PFSK-1 (cell line): ENCODE data around the gene TNS3.

ENCODE experiments used
- FOXP2 ChIP-seq: optimal IDR thresholded peaks from 2 replicates; pipeline ENCODE3; 2011; ENCODE audit warnings: borderline replicate concordance, control low read depth, inconsistent platforms; ENCODE audit not compliant: insufficient read depth; ENCODE audit errors: extremely low read length, extremely low read depth
- POLR2AphosphoS5 ChIP-seq: IDR thresholded peaks from 2 replicates; pipeline ENCODE4 v1.6.1; 2012; ENCODE audit warnings: low read depth, mild to moderate bottlenecking, control low read depth, low read length, moderate library complexity
- SIN3A ChIP-seq: IDR thresholded peaks from 2 replicates; pipeline ENCODE4 v1.6.1; 2012; ENCODE audit warnings: mild to moderate bottlenecking, low read length, moderate library complexity, borderline replicate concordance; ENCODE audit not compliant: insufficient read depth
- TAF1 ChIP-seq: IDR thresholded peaks from 2 replicates; pipeline ENCODE4 v1.6.1; 2012; ENCODE audit warnings: low read length, control low read depth, borderline replicate concordance; ENCODE audit not compliant: insufficient read depth
- TF ChIP-seq, protein P1 (sequence below), 2 experiments: IDR thresholded peaks; 2 replicates each; pipeline versions ENCODE4 v1.6.1 to v1.8.0; 2011 to 2012; ENCODE audit warnings: low read depth in 2 of 2, low read length in 2 of 2, control low read depth in 1 of 2, inconsistent platforms in 1 of 2, mild to moderate bottlenecking in 1 of 2, moderate library complexity in 1 of 2; ENCODE audit not compliant: insufficient read depth in 1 of 2

The TNS3 gene

DNA sequence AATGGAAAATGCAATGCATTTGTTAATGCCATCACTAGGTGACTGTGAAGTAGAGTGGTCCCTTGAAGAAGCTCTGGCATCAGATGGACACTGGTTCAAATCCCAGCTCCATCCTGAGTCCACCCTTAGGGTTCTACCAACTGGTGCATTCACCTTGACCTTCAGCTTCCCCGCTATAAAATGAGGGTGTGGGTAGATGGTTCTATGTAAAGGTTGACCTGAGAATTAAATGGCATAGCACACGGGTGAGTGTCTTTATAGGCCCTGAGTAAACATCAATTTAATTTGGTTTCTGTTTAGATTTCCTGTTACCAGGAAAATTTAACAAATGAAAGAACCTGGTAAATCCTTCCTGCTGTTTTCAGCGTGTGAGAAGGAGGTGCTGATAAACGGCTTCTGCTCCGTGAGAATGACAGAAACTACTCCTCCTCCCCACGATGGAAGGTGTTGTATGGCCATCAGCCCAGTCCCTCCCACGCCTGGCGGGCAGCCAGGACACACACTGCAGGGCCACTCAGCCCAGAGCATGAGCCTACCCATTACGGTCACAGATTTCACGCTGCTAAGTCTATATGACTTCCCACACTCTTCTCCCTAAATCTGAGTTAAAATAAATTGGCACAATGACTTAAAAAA, 210.1 kb downstream of the TNS3 start:
- TF ChIP-seq FOXP2, result peak; percentile 73
- no peak for TF ChIP-seq SIN3A

DNA sequence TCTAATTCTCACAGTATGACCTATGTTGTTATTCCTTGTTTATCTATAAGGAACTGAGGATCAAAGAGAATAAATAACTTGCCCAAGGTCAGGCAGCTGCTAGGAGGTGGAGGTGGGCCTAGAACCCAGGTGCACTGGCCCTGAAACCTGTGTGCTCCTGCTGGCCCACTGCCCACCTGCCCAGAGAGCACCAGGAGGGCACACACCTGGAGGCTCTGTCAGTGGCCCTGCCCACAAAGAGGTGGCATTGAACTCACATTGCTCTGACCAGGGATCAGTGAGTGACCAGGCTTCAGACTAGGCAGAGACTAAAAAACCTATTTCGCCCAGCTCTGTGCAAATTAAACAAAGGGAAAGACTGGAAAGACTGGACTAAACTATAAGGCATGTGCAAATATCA, 210.6 kb downstream of the TNS3 start:
- TF ChIP-seq, protein P1, sequence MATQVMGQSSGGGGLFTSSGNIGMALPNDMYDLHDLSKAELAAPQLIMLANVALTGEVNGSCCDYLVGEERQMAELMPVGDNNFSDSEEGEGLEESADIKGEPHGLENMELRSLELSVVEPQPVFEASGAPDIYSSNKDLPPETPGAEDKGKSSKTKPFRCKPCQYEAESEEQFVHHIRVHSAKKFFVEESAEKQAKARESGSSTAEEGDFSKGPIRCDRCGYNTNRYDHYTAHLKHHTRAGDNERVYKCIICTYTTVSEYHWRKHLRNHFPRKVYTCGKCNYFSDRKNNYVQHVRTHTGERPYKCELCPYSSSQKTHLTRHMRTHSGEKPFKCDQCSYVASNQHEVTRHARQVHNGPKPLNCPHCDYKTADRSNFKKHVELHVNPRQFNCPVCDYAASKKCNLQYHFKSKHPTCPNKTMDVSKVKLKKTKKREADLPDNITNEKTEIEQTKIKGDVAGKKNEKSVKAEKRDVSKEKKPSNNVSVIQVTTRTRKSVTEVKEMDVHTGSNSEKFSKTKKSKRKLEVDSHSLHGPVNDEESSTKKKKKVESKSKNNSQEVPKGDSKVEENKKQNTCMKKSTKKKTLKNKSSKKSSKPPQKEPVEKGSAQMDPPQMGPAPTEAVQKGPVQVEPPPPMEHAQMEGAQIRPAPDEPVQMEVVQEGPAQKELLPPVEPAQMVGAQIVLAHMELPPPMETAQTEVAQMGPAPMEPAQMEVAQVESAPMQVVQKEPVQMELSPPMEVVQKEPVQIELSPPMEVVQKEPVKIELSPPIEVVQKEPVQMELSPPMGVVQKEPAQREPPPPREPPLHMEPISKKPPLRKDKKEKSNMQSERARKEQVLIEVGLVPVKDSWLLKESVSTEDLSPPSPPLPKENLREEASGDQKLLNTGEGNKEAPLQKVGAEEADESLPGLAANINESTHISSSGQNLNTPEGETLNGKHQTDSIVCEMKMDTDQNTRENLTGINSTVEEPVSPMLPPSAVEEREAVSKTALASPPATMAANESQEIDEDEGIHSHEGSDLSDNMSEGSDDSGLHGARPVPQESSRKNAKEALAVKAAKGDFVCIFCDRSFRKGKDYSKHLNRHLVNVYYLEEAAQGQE (IDR thresholded peaks at IDR 0.05; ENCODE audit: insufficient read depth in 1 of 2, low read depth in 2 of 2, low read length in 2 of 2), result no peak
- TF ChIP-seq SIN3A (no peak), POLR2AphosphoS5 (no peak), TAF1 (no peak)

DNA sequence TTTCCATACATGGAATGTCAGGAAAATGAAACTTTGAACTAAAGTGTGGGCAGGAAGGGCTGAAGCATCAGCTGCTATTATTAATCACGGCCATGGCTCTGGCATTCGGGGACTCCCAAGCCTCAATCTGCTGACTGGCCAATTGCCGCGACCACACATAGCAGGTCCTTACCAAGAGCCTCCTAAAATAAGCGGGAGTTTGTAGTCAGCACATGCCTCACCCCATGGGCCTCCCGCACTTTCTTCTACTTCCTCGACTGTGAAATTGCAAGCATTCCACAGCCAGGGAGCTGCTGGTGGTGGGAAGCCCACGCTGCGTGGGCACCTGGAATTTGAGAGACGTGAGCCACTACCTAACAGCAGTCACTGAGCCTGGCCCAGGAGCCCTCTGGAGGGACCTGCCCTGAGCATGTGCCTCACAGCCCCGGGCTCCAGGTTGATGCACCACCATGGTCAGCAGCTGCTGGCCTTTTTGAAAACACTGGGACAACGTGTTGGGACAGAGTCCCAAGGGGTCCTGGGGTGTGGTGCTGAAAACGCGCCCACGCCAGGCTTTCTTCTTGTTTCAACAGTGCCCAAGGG, 211.4 kb downstream of the TNS3 start:
- TF ChIP-seq FOXP2 (no peak), SIN3A (no peak), POLR2AphosphoS5 (no peak), TAF1 (no peak)
- TF ChIP-seq, protein P1 (IDR thresholded peaks at IDR 0.05; ENCODE audit: insufficient read depth in 1 of 2, low read depth in 2 of 2, low read length in 2 of 2), result no peak

DNA sequence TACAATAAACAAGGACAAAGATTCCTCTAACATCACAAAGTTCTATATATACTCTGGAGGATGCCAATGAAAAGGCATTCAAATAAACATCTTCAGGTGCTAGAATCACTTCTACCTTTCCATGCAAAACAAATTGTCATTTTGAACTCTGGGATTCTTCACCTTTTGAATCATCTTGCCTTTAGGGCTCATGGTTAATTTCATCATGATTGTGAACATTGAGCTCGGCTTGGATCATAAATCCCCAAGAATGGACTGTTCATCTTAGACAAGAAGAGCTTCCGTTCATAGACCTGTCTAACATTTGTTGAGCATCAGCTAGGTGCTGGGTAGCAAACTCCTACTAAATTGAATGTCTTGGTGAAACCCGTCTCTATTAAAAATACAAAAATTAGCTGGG, 212.2 kb downstream of the TNS3 start:
- no peak for TF ChIP-seq TAF1
- TF ChIP-seq POLR2AphosphoS5, result no peak
- no peak for TF ChIP-seq FOXP2
- TF ChIP-seq, protein P1 (IDR thresholded peaks at IDR 0.05; ENCODE audit: insufficient read depth in 1 of 2, low read depth in 2 of 2, low read length in 2 of 2), result no peak
- TF ChIP-seq SIN3A, result no peak

DNA sequence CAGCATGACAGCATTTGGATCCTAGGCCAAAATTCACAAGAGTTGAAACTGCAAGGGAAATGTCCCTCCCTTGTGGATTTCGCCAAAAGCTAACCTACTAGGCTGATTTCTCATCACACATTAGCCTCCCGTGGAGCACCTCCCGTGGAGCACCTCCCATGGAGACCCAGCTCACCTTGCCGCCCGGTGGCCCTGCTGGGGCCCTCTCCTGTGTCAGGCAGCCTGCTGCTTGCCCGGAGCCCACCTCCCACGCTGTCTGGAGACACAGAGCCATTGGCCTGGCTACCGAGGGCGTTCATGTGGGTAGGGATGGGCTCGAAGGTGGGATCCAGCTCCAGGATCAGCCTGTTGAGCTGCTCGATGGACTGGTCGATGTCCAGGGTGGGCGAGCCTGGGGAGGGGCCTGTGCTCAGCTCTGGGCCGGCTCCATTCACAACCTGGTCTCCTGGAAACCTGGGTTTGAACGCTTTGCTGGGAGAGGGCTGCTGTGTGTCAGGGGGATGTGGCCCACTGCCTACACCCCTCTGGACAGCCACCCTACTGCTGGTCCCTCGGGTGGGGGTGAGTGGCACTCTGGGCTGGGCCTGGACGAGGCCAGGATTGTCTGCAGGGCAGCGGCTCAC, 213.6 kb downstream of the TNS3 start:
- no peak for TF ChIP-seq FOXP2
- no peak for TF ChIP-seq POLR2AphosphoS5
- TF ChIP-seq, protein P1 (IDR thresholded peaks at IDR 0.05; ENCODE audit: insufficient read depth in 1 of 2, low read depth in 2 of 2, low read length in 2 of 2), result no peak
- TF ChIP-seq SIN3A, result no peak
- TF ChIP-seq TAF1, result no peak
